Activated CD8-positive, alpha-beta T cell treated with anti-CD3 and anti-CD28 coated beads for 36 hours (primary cell): Measurements from ENCODE around the gene DSPP. TPM values are rescaled to one million over a fixed set of nuclear protein-coding genes. Genes with fewer than 3 reads are reported as not detected.

Source experiments
- ATAC-seq: fragments of 200-7000 bp; cut with Tn5 transposase; one replicate; pipeline ENCODE4 v1.10.0; 2021; ENCODE audit warnings: mild to moderate bottlenecking, moderate library complexity
- CTCF ChIA-PET: fragments of 350-600 bp; sonication (Branson Sonifier 250); formaldehyde crosslinking; loops from one replicate; lab custom pipeline; 2021; ENCODE audit warnings: antibody characterized with exemption; lab: Charles Lee
- POLR2A ChIA-PET: fragments of 350-600 bp; sonication (Branson Sonifier 250); formaldehyde crosslinking; loops from one replicate; lab custom pipeline; 2021; ENCODE audit warnings: antibody characterized with exemption; lab: Charles Lee
- DNase-seq: peaks from one replicate; pipeline ENCODE4 v3.0.0-alpha.2; 2020
- H3K27ac Mint-ChIP-seq: one replicate; pipeline ENCODE4 v1.8.0; 2021; ENCODE audit warnings: mild to moderate bottlenecking, mixed read lengths
- H3K27me3 Mint-ChIP-seq: one replicate; pipeline ENCODE4 v1.8.0; 2021; ENCODE audit warnings: mixed read lengths
- H3K36me3 Mint-ChIP-seq: one replicate; pipeline ENCODE4 v1.8.0; 2021; ENCODE audit warnings: low read depth, mixed read lengths
- H3K4me1 Mint-ChIP-seq: one replicate; pipeline ENCODE4 v1.8.0; 2021; ENCODE audit warnings: low read depth, mixed read lengths
- H3K4me3 Mint-ChIP-seq: one replicate; pipeline ENCODE4 v1.8.0; 2021; ENCODE audit warnings: mild to moderate bottlenecking, moderate library complexity, mixed read lengths
- H3K9me3 Mint-ChIP-seq: one replicate; pipeline ENCODE4 v1.8.0; 2021; ENCODE audit warnings: mixed read lengths
- intact Hi-C: fragments of 100-400 bp; cut with micrococcal nuclease; formaldehyde crosslinking; loops from one replicate; pipeline ENCODE4 v1.10.0; 2022
- total RNA-seq, 2 experiments: library from RNA; stranded (reverse); gene quantifications; one replicate each; pipeline ENCODE4 v1.2.3, GENCODE V29; 2021
- TF ChIP-seq, protein P1 (sequence below): fragments of 200-600 bp; IDR thresholded peaks from one replicate; pipeline ENCODE4 v1.8.0; 2022; ENCODE audit warnings: antibody characterized with exemption, mild to moderate bottlenecking

Gene DSPP
- not detected for total RNA-seq

GRCh38 chr4:87608229-87608628, at the start of gene DSPP:
Gene DSPP, plus strand, starts transcription at chr4:87608529. Its CDS starts 2,380 bp downstream, at chr4:87610909.
- ATAC-seq: no peak
- H3K36me3 Mint-ChIP-seq: no peaks in the 10 kb centered on the region
- TF ChIP-seq, protein P1, sequence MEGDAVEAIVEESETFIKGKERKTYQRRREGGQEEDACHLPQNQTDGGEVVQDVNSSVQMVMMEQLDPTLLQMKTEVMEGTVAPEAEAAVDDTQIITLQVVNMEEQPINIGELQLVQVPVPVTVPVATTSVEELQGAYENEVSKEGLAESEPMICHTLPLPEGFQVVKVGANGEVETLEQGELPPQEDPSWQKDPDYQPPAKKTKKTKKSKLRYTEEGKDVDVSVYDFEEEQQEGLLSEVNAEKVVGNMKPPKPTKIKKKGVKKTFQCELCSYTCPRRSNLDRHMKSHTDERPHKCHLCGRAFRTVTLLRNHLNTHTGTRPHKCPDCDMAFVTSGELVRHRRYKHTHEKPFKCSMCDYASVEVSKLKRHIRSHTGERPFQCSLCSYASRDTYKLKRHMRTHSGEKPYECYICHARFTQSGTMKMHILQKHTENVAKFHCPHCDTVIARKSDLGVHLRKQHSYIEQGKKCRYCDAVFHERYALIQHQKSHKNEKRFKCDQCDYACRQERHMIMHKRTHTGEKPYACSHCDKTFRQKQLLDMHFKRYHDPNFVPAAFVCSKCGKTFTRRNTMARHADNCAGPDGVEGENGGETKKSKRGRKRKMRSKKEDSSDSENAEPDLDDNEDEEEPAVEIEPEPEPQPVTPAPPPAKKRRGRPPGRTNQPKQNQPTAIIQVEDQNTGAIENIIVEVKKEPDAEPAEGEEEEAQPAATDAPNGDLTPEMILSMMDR: no peak
- intact Hi-C loops: no loop called here
- no peaks in the 10 kb centered on the region for H3K9me3 Mint-ChIP-seq
- H3K27me3 Mint-ChIP-seq: peaks cover 3% of the 10 kb centered on the region
- ChIA-PET CTCF (no interaction called here), POLR2A (no interaction called here)
- no peak for DNase-seq
- no peak within 1 kb of the TSS for H3K4me3 Mint-ChIP-seq
- no peak within 1 kb of the TSS for H3K27ac Mint-ChIP-seq
- H3K4me1 Mint-ChIP-seq: no peaks in the 10 kb centered on the region

GRCh38 chr4:87559090-87559837, 49.1 kb upstream of the DSPP start:
- peak; percentile 99 for ATAC-seq
- ChIA-PET POLR2A (no interaction called here), CTCF (no interaction called here)
- intact Hi-C loops: no loop called here
- peak; percentile 82 for DNase-seq
- no peaks in the 10 kb centered on the region for H3K36me3 Mint-ChIP-seq
- H3K27ac Mint-ChIP-seq: peak overlapping the region; percentile 59
- peaks cover 14% of the 10 kb centered on the region for H3K4me1 Mint-ChIP-seq
- TF ChIP-seq, protein P1: no peak
- H3K4me3 Mint-ChIP-seq: no peak overlapping the region
- no peaks in the 10 kb centered on the region for H3K27me3 Mint-ChIP-seq
- H3K9me3 Mint-ChIP-seq: no peaks in the 10 kb centered on the region

- intact Hi-C loops: no loop called here
- ChIA-PET POLR2A (no interaction called here), CTCF (no interaction called here)
- DNase-seq (peak; percentile 6), ATAC-seq (peak; percentile 23)
- H3K27me3 Mint-ChIP-seq: no peaks in the 10 kb centered on the region
- no peak overlapping the region for H3K27ac Mint-ChIP-seq
- no peak overlapping the region for H3K4me3 Mint-ChIP-seq
- H3K9me3 Mint-ChIP-seq: no peaks in the 10 kb centered on the region
- H3K4me1 Mint-ChIP-seq: peaks cover 14% of the 10 kb centered on the region
- H3K36me3 Mint-ChIP-seq: no peaks in the 10 kb centered on the region
- TF ChIP-seq, protein P1: no peak
Observed at GRCh38 chr4:87560802-87561201, 47.5 kb upstream of the DSPP start.

GRCh38 chr4:87565746-87566145, 42.6 kb upstream of the DSPP start:
- no peak overlapping the region for H3K27ac Mint-ChIP-seq
- no peak overlapping the region for H3K4me3 Mint-ChIP-seq
- ATAC-seq (no peak), DNase-seq (no peak)
- ChIA-PET POLR2A (no interaction called here), CTCF (interaction anchor here (1.8 kb wide), 1 partner anchor 8 kb away, joined by 4 read pairs; no protein-coding TSS in a partner anchor)
- no peaks in the 10 kb centered on the region for H3K9me3 Mint-ChIP-seq
- peaks cover 3% of the 10 kb centered on the region for H3K4me1 Mint-ChIP-seq
- intact Hi-C loops: no loop called here
- TF ChIP-seq, protein P1: no peak
- H3K36me3 Mint-ChIP-seq: no peaks in the 10 kb centered on the region
- H3K27me3 Mint-ChIP-seq: no peaks in the 10 kb centered on the region

DNA sequence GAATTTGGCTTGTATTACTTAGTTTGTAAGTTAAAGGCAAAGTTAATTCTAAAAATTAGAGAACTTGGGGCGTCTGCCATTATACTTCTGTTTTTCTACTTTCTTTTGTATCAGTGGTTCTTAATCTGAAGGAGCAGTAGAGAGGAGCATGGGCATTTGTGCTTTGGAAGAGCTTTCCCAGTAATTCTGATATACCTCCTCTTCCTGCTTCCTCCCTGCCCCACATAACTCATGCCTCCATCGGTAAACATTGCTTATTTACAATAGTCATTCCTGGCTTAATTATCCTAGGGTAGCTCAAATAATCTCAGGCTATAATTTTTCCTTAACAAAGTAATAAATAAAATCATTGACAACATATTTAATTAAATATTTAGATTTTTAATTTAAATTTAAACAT, 42.1 kb upstream of the DSPP start:
- Mint-ChIP-seq H3K27ac (no peak overlapping the region), H3K4me1 (peaks cover 5% of the 10 kb centered on the region), H3K27me3 (no peaks in the 10 kb centered on the region), H3K9me3 (no peaks in the 10 kb centered on the region), H3K36me3 (no peaks in the 10 kb centered on the region), H3K4me3 (no peak overlapping the region)
- ATAC-seq (no peak), DNase-seq (no peak)
- ChIA-PET POLR2A (no interaction called here), CTCF (interaction anchor here (1.8 kb wide), 1 partner anchor 9 kb away, joined by 4 read pairs; no protein-coding TSS in a partner anchor)
- intact Hi-C loops: no loop called here
- TF ChIP-seq, protein P1: no peak
